OCI-LY1 (cell line): ENCODE measurements around the gene TGM4.

Source experiments
- H2AFZ ChIP-seq: fragments of 200-600 bp; sonication (generic), shearing (Covaris generic); 2 replicates; pipeline ENCODE4 v1.6.0; 2014; ENCODE audit warnings: antibody characterized with exemption, mild to moderate bottlenecking, low read length
- H3F3A ChIP-seq: fragments of 200-600 bp; sonication (generic), shearing (Covaris generic); 2 replicates; pipeline ENCODE4 v1.6.0; 2014; ENCODE audit warnings: mild to moderate bottlenecking, antibody characterized with exemption, low read length, moderate library complexity; ENCODE audit not compliant: insufficient read depth
- H3K27ac ChIP-seq: fragments of 200-600 bp; sonication (generic); 2 replicates; pipeline ENCODE4 v1.5.1; 2014; ENCODE audit warnings: low read length, mixed run types, mild to moderate bottlenecking, low read depth; ENCODE audit not compliant: poor library complexity, severe bottlenecking
- H3K27me3 ChIP-seq: fragments of 200-600 bp; sonication (generic); 2 replicates; pipeline ENCODE4 v1.6.0; 2014; ENCODE audit warnings: antibody characterized with exemption, mild to moderate bottlenecking, low read length, moderate library complexity; ENCODE audit not compliant: insufficient read depth
- H3K36me3 ChIP-seq: fragments of 200-600 bp; sonication (generic); 2 replicates; pipeline ENCODE4 v1.6.1; 2014; ENCODE audit warnings: mild to moderate bottlenecking, antibody characterized with exemption, low read length, moderate library complexity, mixed read lengths; ENCODE audit not compliant: insufficient read depth
- H3K4me1 ChIP-seq: fragments of 200-600 bp; sonication (generic); 2 replicates; pipeline ENCODE4 v1.5.1; 2014; ENCODE audit warnings: mild to moderate bottlenecking, low read length, moderate library complexity; ENCODE audit not compliant: insufficient read depth, severe bottlenecking
- H3K4me2 ChIP-seq: fragments of 200-600 bp; sonication (generic), shearing (Covaris generic); 2 replicates; pipeline ENCODE4 v1.6.1; 2014; ENCODE audit warnings: low read length
- H3K4me3 ChIP-seq: fragments of 200-600 bp; sonication (generic); 2 replicates; pipeline ENCODE4 v1.5.1; 2014; ENCODE audit warnings: low read length, low read depth, mild to moderate bottlenecking, mixed read lengths; ENCODE audit not compliant: poor library complexity, severe bottlenecking
- H3K79me2 ChIP-seq: fragments of 200-600 bp; shearing (Covaris generic); 2 replicates; pipeline ENCODE4 v1.6.1; 2016; ENCODE audit warnings: mixed run types, low read length, mixed read lengths; ENCODE audit not compliant: insufficient read depth
- H3K9ac ChIP-seq: fragments of 200-600 bp; sonication (generic), shearing (Covaris generic); 2 replicates; pipeline ENCODE4 v1.6.1; 2014; ENCODE audit warnings: mild to moderate bottlenecking, low read length, mixed read lengths
- H3K9me2 ChIP-seq: fragments of 200-600 bp; sonication (generic), shearing (Covaris generic); 2 replicates; pipeline ENCODE4 v1.6.1; 2014; ENCODE audit warnings: low read depth, mild to moderate bottlenecking, low read length, mixed read lengths
- H3K9me3 ChIP-seq: fragments of 200-600 bp; shearing (Covaris generic); 2 replicates; pipeline ENCODE4 v1.6.1; 2014; ENCODE audit warnings: low read length, mixed read lengths
- H4K20me1 ChIP-seq: fragments of 200-600 bp; sonication (generic), shearing (Covaris generic); 2 replicates; pipeline ENCODE4 v1.6.0; 2016; ENCODE audit warnings: mild to moderate bottlenecking, low read length; ENCODE audit not compliant: insufficient read depth
- EZH2 ChIP-seq: fragments of 200-600 bp; sonication (generic), shearing (Covaris generic); IDR thresholded peaks from 2 replicates; pipeline ENCODE4 v1.8.0; 2017; ENCODE audit warnings: borderline replicate concordance, mixed run types, mild to moderate bottlenecking, antibody characterized with exemption, low read length, moderate library complexity, mixed read lengths
- TF ChIP-seq, protein P1 (sequence below): fragments of 200-600 bp; sonication (generic), shearing (Covaris generic); IDR thresholded peaks from 2 replicates; pipeline ENCODE4 v1.5.1; 2017; ENCODE audit warnings: mild to moderate bottlenecking, antibody characterized with exemption, low read length, moderate library complexity, mixed read lengths

The TGM4 gene

DNA sequence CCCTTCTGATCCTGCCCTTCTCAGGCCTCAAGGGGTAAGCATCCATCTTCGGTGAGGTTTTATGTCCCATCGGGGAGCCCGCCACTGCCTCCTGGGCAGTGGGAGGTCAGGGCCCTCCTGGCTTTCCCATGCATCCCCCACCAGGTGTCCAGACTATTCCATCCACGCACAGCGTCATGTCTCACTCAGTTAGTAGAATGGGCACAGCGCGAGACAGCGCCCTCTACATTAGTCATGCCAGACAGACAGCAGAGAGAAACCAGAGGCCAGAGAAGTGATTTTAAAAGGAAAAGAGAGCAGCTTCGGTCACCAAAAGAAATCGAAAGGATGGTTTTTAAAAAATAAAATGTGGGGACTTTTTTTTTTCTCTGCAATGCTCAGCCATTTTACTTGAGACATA, 51.8 kb downstream of the TGM4 start:
- Histone ChIP-seq H3K79me2 (no peaks in the 10 kb centered on the region), H3F3A (no peaks in the 10 kb centered on the region), H2AFZ (no peak overlapping the region), H3K27ac (no peak overlapping the region), H3K4me2 (no peak overlapping the region), H3K27me3 (no peaks in the 10 kb centered on the region), H3K36me3 (peaks cover 42% of the 10 kb centered on the region), H3K4me1 (peaks cover 4% of the 10 kb centered on the region), H3K4me3 (no peak overlapping the region), H3K9ac (no peak overlapping the region), H4K20me1 (no peaks in the 10 kb centered on the region), H3K9me2 (no peaks in the 10 kb centered on the region), H3K9me3 (no peaks in the 10 kb centered on the region)
- TF ChIP-seq EZH2, result no peak
- TF ChIP-seq, protein P1, sequence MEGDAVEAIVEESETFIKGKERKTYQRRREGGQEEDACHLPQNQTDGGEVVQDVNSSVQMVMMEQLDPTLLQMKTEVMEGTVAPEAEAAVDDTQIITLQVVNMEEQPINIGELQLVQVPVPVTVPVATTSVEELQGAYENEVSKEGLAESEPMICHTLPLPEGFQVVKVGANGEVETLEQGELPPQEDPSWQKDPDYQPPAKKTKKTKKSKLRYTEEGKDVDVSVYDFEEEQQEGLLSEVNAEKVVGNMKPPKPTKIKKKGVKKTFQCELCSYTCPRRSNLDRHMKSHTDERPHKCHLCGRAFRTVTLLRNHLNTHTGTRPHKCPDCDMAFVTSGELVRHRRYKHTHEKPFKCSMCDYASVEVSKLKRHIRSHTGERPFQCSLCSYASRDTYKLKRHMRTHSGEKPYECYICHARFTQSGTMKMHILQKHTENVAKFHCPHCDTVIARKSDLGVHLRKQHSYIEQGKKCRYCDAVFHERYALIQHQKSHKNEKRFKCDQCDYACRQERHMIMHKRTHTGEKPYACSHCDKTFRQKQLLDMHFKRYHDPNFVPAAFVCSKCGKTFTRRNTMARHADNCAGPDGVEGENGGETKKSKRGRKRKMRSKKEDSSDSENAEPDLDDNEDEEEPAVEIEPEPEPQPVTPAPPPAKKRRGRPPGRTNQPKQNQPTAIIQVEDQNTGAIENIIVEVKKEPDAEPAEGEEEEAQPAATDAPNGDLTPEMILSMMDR, result 0 out of 2 replicates have a peak, but pooled peaks have one; percentile 26

DNA sequence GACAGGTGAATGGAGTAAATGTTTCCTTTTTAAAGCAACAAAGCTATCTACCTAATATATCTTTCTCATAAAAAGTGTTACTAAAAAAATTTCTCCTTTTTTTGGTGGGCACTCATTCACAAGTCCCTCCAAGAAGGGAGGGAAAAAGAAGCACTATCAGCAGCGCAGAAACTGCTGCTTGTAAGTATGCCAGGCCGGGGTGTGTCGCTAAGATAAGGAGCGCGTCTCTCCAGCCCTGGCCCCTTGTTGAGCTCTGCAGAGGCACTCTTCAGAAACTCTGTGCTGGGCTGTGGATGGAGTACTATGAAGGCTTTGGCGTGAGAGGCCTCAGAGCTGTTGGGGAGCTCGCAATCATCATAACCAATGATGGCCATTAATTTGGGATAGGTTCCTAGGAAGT, 52.5 kb downstream of the TGM4 start:
- H3K9ac ChIP-seq, result no peak overlapping the region
- H3K27me3 ChIP-seq, result no peaks in the 10 kb centered on the region
- no peaks in the 10 kb centered on the region for H3K9me2 ChIP-seq
- no peak overlapping the region for H2AFZ ChIP-seq
- TF ChIP-seq, protein P1, result no peak
- no peak for TF ChIP-seq EZH2
- no peaks in the 10 kb centered on the region for H3F3A ChIP-seq
- peaks cover 43% of the 10 kb centered on the region for H3K36me3 ChIP-seq
- no peak overlapping the region for H3K4me2 ChIP-seq
- peaks cover 4% of the 10 kb centered on the region for H3K4me1 ChIP-seq
- no peaks in the 10 kb centered on the region for H3K79me2 ChIP-seq
- no peaks in the 10 kb centered on the region for H3K9me3 ChIP-seq
- H3K4me3 ChIP-seq, result no peak overlapping the region
- H4K20me1 ChIP-seq, result no peaks in the 10 kb centered on the region
- no peak overlapping the region for H3K27ac ChIP-seq

GRCh38 chr3:44927371-44927770, 53.0 kb downstream of the TGM4 start:
- Histone ChIP-seq H3K9me2 (no peaks in the 10 kb centered on the region), H4K20me1 (no peaks in the 10 kb centered on the region), H3F3A (no peaks in the 10 kb centered on the region), H3K4me2 (no peak overlapping the region), H3K79me2 (no peaks in the 10 kb centered on the region), H3K9me3 (no peaks in the 10 kb centered on the region), H3K4me1 (peaks cover 4% of the 10 kb centered on the region), H3K9ac (no peak overlapping the region), H2AFZ (no peak overlapping the region), H3K27me3 (no peaks in the 10 kb centered on the region), H3K4me3 (no peak overlapping the region), H3K36me3 (peaks cover 44% of the 10 kb centered on the region), H3K27ac (no peak overlapping the region)
- TF ChIP-seq EZH2, result no peak
- TF ChIP-seq, protein P1, result no peak
